Endothelial cell of umbilical vein (primary cell): Measurements from ENCODE around the gene TMPRSS4.

Experiments used
- CTCF ChIP-seq, 2 donors: IDR thresholded peaks; 1 replicate in 1 of 2; 2 replicates in 1 of 2; pipeline ENCODE4 v1.5.1; 2011; ENCODE audit warnings: low read length in 2 of 2, mild to moderate bottlenecking in 2 of 2, moderate library complexity in 2 of 2, control low read depth in 1 of 2, inconsistent platforms in 1 of 2, low read depth in 1 of 2; ENCODE audit not compliant: insufficient read depth in 1 of 2; ENCODE audit errors: extremely low read depth in 1 of 2
- EZH2 ChIP-seq: IDR thresholded peaks from 2 replicates; pipeline ENCODE4 v1.6.1; 2012; ENCODE audit warnings: borderline replicate concordance, low read depth, mild to moderate bottlenecking, moderate library complexity, low read length, inconsistent platforms; ENCODE audit not compliant: severe bottlenecking
- GATA2 ChIP-seq: IDR thresholded peaks from 2 replicates; pipeline ENCODE4 v1.7.0; 2011; ENCODE audit warnings: low read depth, mild to moderate bottlenecking, moderate library complexity, mixed read lengths, low read length; ENCODE audit not compliant: insufficient read length, insufficient read depth
- JUN ChIP-seq: IDR thresholded peaks from 2 replicates; pipeline ENCODE4 v1.6.1; 2011; ENCODE audit warnings: borderline replicate concordance, low read depth; ENCODE audit not compliant: insufficient read length, insufficient read depth
- POLR2A ChIP-seq: IDR thresholded peaks from 2 replicates; pipeline ENCODE4 v1.6.1; 2012; ENCODE audit warnings: low read depth, mild to moderate bottlenecking, control low read depth, low read length
- POLR2AphosphoS5 ChIP-seq: IDR thresholded peaks from 2 replicates; pipeline ENCODE4 v1.6.1; 2012; ENCODE audit warnings: low read depth, mild to moderate bottlenecking, control low read depth, low read length, moderate library complexity; ENCODE audit not compliant: insufficient read depth
- TF ChIP-seq, protein P1 (sequence below): IDR thresholded peaks from 2 replicates; pipeline ENCODE4 v1.6.1; 2011; ENCODE audit not compliant: insufficient read depth, insufficient read length

DNA sequence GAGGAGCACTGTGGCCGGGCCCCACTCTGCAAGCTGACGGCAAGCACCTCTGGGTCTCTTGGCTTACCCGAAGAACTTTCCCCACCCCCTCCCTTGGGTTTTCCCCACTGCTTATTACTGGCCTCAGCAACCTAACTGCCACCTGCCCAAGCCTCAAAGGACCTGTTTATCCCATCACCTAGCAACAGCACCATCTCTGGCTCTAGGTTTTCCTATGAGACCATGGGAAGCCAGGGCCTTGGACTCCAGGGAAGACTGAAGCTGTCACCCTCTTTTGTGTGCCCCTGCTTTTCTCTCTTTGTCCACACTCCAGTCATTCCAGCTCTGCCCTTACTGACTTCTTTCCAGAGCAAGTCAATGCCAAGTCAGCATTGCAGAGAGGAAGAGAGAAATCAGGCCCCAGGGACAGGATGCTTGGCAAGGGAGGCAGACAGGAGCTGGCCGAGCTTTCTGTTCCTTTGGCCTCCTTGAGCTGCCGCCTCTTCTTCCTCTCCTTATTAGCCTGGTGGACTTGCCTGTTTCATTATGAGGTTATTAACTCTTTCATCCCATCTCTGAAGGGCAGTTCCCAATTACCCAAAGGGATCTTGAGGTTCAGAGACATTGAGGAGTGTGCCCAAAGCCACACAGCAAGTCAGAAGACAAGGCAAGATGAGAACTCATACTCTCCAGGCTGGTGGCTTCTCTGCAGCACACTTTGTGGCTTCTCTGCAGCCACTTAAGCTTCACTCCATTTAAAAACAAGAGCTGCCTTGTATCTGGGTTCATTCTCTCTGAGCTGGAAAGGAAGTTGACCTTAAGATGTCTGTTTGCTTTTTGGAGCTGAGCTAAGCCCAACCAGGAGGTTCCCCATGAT, 10.3 kb downstream of the TMPRSS4 start, which contains the start of gene SMIM35:
- TF ChIP-seq CTCF (IDR thresholded peaks at IDR 0.05; ENCODE audit: extremely low read depth in 1 of 2, insufficient read depth in 1 of 2, low read depth in 1 of 2, low read length in 2 of 2) (no peak), POLR2A (no peak), EZH2 (no peak), POLR2AphosphoS5 (no peak), JUN (no peak), GATA2 (no peak)
- TF ChIP-seq, protein P1, sequence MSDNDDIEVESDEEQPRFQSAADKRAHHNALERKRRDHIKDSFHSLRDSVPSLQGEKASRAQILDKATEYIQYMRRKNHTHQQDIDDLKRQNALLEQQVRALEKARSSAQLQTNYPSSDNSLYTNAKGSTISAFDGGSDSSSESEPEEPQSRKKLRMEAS: no peak
